Brain microvascular endothelial cell (primary cell): ENCODE measurements around the gene NUDT4.
"Not testable (repeated sequence)": the region's sequence is repeated elsewhere in the genome, so short reads cannot be mapped to it uniquely, and the experiment has no call there.

Experiments used
- DNase-seq: peaks from one replicate; pipeline ENCODE4 v3.0.0-alpha.2; 2020
- H3K27ac ChIP-seq: fragments of 250-450 bp; sonication (Bioruptor Pico); 2 replicates; pipeline ENCODE4 v1.5.1; 2020; ENCODE audit warnings: mild to moderate bottlenecking, moderate library complexity
- H3K27me3 ChIP-seq: fragments of 250-450 bp; sonication (Bioruptor Pico); replicated peaks from 2 replicates; pipeline ENCODE4 v1.5.1; 2020; ENCODE audit warnings: mild to moderate bottlenecking
- H3K36me3 ChIP-seq: fragments of 250-450 bp; sonication (Bioruptor Pico); replicated peaks from 2 replicates; pipeline ENCODE4 v1.5.1; 2020; ENCODE audit warnings: mild to moderate bottlenecking
- H3K4me3 ChIP-seq: 2 replicates; pipeline ENCODE4 v1.5.1; 2011; ENCODE audit warnings: low read depth, mild to moderate bottlenecking, control low read depth, low read length, moderate library complexity
- CTCF ChIP-seq: IDR thresholded peaks from 2 replicates; pipeline ENCODE4 v1.5.1; 2011; ENCODE audit warnings: low read depth, mild to moderate bottlenecking, moderate library complexity, low read length, control low read depth, inconsistent platforms; ENCODE audit errors: missing control alignments
- in situ Hi-C: cut with HindIII; loops from 2 replicates; pipeline ENCODE4 v1.10.0; 2017; ENCODE audit warnings: low sequenced_read_pairs, low pct_ligation_motif_present

The NUDT4 gene

GRCh38 chr12:93369505-93369904, 8.2 kb upstream of the NUDT4 start:
- Histone ChIP-seq H3K27ac (no peak overlapping the region), H3K4me3 (no peak overlapping the region)
- in situ Hi-C loops: no loop called here

GRCh38 chr12:93370947-93371346, 6.8 kb upstream of the NUDT4 start:
- DNase-seq: no peak
- Histone ChIP-seq H3K4me3 (no peak overlapping the region), H3K36me3 (no peaks in the 10 kb centered on the region), H3K27me3 (no peaks in the 10 kb centered on the region), H3K27ac (no peak overlapping the region)
- in situ Hi-C loops: no loop called here
- no peak for TF ChIP-seq CTCF

More at GRCh38 chr12:93369505-93369904, 8.2 kb upstream of the NUDT4 start:
- H3K36me3 ChIP-seq: no peaks in the 10 kb centered on the region
- H3K27me3 ChIP-seq: no peaks in the 10 kb centered on the region
- TF ChIP-seq CTCF: no peak
- no peak for DNase-seq

- no peak for TF ChIP-seq CTCF
- Histone ChIP-seq H3K27me3 (no peaks in the 10 kb centered on the region), H3K27ac (no peak overlapping the region), H3K36me3 (no peaks in the 10 kb centered on the region), H3K4me3 (no peak overlapping the region)
- in situ Hi-C loops: no loop called here
- DNase-seq: no peak
These were observed 3.6 kb upstream of the NUDT4 start for GRCh38 chr12:93373961-93374656.

GRCh38 chr12:93375906-93376305, 1.8 kb upstream of the NUDT4 start:
- H3K36me3 ChIP-seq: no peaks in the 10 kb centered on the region
- no peaks in the 10 kb centered on the region for H3K27me3 ChIP-seq
- in situ Hi-C loops: loop anchor here (25.0 kb wide), 1 partner anchor 364 kb away; no protein-coding TSS in a partner anchor
- H3K4me3 ChIP-seq: no peak overlapping the region
- DNase-seq: no peak
- H3K27ac ChIP-seq: no peak overlapping the region
- TF ChIP-seq CTCF: no peak

- Histone ChIP-seq H3K27ac (no peak overlapping the region), H3K27me3 (no peaks in the 10 kb centered on the region), H3K36me3 (no peaks in the 10 kb centered on the region), H3K4me3 (peak overlapping the region; percentile 68)
- no peak for TF ChIP-seq CTCF
- no peak for DNase-seq
- in situ Hi-C loops: loop anchor here (25.0 kb wide), 1 partner anchor 364 kb away; no protein-coding TSS in a partner anchor
These were observed 1.1 kb upstream of the NUDT4 start for GRCh38 chr12:93376436-93377251.

GRCh38 chr12:93378196-93378997, 672 bp downstream of the NUDT4 start:
- peak; percentile 59 for DNase-seq
- Histone ChIP-seq H3K27ac (peak overlapping the region; percentile 84), H3K4me3 (peak overlapping the region; percentile 88)
- H3K27me3 ChIP-seq, H3K36me3 ChIP-seq: not testable (repeated sequence)
- in situ Hi-C loops: loop anchor here (25.0 kb wide), 1 partner anchor 366 kb away; no protein-coding TSS in a partner anchor
